Activated T-cell treated with anti-CD3 and anti-CD28 coated beads, Interleukin-2, amount 50 U/mL, for 48 hours (primary cell): Measurements from ENCODE around the gene PHLDB1.

Experiments used
- DNase-seq, 2 experiments: peaks; one replicate each; pipeline ENCODE4 v3.0.0-alpha.2; 2020

The PHLDB1 gene

DNA sequence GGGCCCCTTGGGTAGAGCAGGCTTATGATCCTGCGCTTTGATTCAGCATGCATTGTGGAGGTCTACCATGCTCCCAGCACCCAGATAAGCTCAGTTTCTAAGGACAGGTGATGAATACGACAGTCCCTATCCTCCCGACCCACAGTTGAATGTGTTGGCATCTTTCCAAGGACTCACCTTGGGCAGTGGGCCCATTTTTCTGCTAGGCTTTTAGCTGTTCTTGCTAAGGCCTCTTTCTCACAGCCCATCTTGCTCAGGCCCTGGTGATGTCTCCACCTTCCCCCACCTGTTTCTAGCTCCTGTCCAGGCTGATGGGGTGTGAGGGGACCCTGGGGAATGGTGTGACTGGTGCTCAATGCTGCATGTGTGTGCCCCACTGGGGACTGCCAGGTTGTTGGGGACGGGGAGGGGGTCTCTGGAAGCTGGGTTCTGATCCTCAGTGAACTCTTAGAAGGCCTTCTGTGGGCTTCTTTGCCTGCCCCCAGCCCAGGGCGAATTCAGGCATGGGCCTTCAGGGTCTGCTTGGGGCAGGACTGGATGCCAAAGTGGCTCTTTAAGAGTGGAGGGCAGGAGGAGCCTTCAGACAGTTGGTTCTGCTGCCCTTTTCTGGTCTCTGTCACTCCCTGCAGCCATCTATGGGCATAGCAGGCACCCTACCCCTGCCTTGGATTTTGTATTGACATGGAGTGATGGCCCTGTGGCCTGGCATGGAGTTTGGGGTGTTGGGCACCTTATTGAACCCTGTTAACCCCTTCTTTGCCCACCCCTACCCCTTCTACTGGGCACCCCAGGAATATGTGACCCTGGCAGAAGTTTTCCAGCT is 33.1 kb downstream of the PHLDB1 start:
- no peak for DNase-seq

DNA sequence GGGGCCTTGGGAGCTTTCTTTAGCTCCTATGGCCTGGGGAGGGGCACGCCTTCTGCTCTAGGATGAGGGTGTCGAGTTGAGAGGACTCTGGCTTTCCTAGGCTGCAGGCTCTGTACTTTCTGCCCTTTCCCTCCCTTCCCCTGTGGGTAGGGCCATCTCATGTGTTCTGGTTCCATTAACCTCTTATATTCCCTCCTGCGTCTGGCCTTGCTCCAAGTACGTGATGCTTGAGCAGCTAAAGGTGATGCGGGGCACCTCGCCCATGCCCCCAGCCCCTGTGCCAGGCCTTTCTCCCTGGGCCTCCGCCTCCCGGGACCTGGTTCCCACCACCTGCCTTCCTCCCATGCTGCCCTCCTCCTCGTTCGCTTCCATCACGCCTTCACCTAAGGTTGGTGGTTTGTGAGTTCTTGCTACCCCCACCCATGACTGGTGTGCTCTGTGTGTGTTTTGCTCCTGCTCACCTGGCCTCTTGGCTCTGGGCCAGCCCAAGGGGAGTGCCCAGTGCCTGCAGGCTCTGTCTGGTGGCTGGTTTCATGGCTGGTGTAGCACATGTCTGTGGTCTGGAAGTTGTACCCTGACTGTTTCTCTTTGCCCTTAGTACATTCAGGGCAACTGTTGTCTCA is 34.1 kb downstream of the PHLDB1 start:
- DNase-seq = no peak

DNA sequence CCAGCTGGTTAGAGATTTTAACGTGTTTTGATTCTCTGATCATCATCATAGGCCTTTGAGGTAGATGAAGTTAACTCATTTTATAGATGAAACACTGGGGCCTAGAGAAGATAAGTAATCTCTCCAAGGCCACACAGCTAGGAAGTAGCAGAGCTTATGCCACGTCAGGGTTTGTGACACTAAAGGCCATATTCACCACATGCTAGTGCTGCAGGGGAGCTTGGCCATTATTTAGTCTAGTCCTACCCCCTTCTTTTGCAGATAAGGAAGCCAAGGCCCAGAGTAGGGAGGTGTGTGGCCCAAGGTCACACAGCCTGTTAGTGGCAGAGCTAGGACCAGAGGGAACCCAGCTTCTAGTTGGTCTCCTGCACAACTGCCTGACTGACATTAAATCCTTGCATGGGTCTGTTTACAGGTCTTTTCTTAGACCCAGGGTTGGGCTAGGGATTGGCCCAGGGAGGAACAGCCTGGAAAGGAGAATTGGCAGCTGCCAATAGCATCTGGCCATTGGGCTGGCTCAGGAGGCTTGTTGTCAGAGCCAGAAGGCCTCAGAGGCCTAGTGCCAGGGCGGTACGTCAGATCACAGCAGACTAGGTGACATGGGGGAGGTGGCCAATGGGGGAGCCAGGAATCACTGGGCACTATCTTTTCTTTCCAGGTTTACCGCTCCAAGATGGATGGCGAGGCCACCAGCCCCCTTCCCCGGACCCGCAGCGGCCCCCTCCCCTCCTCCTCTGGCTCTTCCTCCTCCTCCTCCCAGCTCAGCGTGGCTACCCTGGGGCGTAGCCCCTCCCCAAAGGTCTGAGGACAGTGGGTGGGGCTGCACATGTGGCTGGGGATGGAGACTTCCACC is 36.0 kb downstream of the PHLDB1 start:
- DNase-seq = no peak

DNA sequence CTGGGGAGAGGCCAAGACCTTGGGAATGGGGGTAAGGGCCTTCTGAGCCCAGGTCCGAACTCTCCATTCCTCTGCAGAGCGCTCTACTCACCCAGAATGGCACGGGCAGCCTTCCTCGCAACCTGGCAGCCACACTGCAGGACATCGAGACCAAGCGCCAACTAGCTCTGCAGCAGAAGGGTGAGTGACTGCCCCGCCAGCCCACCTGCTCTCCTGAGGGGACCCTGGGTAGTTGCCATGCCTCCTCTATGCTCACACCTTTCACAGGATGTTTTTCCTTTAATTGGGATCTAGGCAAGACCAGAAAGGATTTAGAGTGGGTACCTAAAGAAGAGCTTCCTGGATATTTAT is 36.6 kb downstream of the PHLDB1 start:
- no peak for DNase-seq

DNA sequence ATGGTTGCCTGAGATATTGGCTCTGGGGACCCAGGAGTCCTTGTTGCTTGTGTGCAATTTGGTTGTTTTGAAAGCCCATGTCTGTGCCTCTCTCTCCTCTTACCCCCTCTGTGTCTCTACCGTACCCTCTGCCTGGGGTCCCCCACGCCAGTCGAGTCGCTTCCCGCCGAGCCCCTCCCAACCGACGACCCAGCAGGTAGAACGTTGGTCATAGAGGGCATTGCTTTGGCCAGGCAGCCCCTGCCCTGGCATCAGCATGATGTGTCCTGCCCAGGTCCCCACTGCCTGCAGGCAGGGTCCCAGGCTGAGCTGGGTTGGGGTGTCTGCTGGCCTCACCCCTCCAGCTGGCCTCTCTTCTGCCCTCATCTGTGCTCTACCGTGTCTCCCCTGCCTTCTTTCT is 37.1 kb downstream of the PHLDB1 start:
- no peak for DNase-seq

DNA sequence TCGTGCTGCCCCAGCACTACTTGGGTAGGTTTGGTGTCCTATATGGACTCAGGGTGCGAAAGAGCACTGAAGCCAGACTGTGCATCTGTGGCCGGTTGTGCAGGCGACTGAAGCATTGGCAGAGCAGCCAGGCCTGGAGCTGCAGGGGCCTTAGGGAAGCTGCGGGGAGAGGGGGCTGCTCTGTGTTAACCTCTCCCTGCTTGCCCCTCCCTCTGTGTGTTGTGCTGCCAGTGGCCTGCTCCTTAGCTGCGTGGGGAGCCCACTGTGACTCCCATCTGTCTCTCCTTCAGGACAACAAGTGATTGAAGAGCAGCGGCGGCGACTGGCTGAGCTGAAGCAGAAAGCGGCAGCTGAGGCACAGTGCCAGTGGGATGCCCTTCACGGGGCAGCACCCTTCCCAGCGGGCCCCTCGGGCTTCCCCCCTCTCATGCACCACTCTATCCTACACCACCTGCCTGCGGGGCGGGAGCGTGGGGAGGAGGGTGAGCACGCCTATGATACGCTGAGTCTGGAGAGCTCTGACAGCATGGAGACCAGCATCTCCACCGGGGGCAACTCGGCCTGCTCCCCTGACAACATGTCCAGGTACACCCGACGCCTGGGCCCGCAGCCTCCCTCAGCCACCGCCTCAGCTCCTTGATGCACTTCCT is 37.8 kb downstream of the PHLDB1 start:
- no peak for DNase-seq

DNA sequence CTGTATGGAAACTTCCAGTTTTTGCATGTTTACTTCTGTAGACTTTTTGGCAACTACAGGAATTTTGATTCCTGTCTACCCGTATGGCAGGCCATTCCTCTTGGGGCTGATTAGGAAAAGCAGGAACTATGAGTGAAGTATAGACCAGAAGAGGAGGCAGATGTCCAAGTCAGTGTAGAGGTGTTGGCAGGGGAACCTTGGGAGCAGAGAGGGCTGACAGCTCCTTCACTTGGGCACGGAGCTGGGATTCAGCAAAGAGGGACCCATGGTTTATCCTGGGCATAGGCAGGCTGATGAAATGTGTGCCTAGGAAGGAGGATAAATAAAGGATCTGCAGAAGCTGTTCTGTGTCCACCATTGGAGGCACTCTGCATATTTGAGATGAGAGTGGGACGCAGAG is 39.0 kb downstream of the PHLDB1 start:
- no peak for DNase-seq

DNA sequence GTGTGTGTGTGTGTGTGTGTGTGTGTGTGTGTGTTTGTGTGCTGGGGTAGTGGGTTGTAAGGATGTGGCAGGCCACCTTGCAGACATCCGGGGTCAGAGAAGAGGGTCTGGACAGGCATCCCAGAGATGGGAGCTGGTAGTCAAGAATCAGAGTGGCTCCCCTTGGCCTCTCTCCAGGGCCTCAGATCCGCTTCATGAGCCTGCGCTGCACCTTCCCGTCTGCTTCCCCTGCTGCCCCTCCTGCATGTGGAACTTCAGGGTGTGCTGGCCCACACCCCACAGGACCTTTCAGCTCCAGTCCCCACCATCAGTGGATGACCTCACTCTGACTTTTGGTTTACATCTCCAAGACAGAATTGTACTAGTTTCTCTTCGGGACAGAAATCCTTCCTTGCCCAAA is 40.9 kb downstream of the PHLDB1 start:
- DNase-seq = no peak

DNA sequence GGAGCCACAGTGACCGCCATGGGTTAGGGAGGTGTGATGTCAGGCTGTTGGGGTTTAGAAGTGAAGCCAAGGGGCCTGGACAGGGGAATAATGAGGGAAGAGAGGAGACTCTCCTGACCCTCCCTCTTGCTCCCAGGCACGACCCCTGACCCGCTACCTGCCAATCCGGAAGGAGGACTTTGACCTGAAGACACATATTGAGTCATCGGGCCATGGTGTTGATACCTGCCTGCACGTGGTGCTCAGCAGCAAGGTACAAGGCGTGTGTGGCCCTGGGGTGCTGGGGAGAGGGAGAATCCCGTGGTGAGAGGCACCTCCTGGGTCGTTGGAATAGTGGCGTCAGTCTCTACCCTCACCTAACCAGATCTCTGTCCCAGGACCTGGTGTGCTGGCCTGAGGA is 42.5 kb downstream of the PHLDB1 start:
- no peak for DNase-seq

DNA sequence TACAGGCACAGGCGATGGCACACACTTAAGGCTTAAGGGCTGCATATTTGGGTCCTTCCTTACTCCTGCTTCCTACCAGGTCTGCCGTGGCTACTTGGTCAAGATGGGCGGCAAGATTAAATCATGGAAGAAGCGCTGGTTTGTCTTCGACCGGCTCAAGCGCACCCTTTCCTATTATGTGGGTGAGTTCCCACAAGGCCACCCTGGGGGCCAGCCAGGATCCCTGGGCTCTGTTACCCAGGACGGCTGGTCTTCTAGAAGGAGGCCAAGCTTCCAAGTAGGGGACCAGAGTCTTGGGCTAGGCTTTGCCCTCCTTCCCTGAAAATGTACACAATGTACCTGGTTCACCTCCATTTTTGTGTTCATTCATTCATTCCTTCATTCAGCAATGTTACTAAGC is 43.0 kb downstream of the PHLDB1 start:
- no peak for DNase-seq

DNA sequence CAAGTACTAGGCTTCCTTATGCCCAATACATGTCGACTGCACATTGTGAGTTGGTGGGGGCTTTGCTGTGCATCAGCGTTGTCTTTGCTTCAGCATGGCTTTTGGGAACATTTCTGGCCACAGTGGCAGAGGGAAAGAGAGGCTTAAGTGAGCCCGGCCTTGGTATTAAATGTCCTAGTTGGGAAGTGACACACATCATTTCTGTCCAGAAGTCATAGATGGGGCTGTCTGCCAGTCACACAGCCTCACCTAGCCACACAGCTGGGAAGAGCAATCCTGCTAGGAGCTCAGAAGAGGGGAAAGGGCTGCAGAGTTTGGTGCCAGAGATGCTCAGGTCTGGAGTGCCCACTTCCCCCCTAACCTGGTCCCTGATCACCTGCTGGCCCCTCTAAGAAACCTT is 44.4 kb downstream of the PHLDB1 start:
- DNase-seq = no peak

DNA sequence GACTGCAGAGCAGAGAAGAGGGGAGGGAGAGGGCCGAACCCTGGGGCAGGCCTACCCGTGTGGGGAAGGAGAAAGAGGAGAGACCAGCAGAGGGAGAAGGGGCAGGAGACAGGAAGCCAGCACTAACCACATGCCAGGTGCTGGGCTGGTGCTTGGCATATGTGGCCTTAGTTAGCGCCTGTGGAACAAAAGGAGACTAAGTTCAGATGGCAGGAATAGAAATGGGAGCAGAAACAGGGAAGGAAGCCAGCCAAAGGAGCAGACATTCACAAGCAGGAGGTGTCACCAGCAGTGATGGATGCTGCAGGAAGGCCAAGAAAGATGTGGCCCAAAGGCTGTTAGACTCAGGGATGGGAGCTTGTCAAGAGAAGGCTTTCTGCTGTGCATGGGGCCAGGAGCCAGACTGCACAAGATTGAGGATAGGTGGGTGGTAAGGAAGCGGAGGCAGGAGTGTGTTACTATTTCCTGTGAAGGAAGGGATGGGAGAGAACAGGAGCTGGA is 45.3 kb downstream of the PHLDB1 start:
- no peak for DNase-seq

DNA sequence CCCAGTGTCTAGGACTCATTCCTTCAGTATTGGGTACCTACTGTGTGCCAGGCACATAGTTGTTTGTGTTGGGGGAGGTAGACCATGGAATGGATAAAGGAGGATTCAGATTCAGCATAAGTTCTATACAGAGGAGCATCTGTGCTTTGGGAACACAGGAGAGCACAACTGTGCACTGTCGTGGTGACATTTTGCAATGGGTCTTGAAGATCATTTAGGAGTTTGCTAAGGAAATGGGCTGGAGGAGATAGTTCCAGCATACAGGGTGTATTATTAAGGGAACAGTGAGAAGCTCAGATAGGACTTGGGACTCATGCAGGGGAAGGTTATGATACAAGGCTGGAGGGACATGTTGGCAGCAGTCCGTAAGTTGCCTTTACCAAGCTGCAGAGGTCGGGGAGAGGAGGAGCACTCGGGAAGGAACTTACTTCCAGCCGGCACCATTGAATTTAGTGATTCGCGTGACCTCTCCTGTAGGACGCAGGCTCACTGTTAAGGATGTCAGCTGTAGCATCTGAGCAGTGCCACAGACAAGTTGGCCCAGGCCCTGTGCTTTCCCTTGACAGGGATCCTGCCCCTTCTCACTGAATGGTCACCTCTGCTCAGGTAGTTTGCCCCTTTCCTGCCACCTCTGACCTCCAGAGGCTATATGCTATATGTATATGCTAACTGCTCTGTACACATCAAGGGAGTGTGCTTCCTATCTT is 46.4 kb downstream of the PHLDB1 start:
- no peak for DNase-seq

DNA sequence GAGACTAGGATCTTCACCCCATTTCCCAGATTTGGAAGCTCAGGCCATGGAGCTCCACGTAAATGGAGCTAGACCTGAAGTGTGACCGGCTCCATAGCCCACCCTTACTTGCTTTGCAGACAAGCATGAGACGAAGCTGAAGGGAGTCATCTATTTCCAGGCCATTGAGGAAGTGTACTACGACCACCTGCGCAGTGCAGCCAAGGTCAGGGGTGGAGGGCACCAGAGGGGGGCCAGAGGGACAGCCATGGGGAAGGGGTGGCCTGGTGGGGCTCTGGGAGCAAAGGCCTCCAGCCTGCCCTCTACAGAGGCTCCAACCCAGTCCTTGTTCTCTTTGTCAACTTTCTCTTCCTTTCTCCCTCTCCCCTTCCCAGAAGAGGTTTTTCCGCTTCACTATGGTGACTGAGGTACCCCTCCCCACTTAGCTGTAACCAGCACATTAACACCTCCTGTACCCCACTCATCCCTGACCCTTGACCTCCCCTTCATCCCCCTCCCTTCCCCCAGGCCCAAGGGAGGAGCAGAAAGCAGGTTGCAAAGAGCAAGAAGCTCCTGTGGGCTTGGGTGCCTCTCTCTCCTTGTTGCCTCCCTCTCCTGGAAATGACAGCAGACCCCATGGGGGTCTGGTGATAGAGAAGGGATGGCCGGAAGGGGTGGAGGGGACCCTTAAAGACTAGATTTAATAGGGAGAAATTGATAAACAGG is 48.2 kb downstream of the PHLDB1 start:
- DNase-seq = no peak

DNA sequence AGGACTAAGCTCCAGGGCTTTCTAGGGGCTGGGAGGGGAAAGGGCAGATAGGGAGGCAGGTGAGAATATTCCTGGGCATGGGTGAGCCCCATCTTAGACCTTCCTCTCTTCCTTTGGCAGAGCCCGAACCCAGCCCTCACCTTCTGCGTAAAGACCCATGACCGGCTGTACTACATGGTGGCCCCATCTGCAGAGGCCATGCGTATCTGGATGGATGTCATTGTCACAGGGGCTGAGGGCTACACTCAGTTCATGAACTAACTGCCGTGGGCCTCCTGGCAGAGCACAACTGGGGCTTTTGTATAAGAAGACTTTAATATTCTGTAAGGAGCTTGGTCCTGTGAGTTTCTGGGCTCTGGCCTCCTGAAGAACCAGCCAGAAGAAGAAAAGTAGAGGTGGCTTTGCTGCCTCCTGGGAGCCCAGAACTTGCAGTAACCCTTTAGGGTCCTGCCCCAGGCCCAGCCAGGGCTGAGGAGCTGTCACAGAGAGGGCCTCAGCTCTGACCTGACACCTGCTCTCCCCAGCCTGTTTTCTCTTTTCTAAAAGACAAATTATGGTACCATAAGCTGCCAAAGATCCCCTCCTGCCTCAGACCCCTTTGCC is 49.2 kb downstream of the PHLDB1 start:
- DNase-seq = no peak

DNA sequence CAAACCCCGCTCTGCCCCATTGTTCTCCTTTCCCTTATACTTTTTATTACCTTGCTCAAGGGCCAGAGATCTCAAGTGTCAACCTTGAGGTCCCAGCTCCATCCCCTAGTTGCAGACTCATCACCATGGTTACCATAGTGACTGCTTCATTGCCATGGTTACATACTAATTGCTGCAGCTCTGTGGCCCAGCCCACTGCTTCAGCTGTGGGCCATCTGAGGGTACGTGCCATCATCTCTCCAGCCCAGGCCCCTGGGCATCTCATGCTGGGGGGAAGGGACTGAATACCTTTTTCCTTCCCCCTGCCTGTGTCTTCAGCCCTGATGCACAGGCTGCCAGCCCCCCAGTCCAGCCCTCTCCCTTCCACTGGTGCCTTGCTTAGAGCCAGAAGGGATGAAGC is 49.8 kb downstream of the PHLDB1 start:
- DNase-seq = no peak

DNA sequence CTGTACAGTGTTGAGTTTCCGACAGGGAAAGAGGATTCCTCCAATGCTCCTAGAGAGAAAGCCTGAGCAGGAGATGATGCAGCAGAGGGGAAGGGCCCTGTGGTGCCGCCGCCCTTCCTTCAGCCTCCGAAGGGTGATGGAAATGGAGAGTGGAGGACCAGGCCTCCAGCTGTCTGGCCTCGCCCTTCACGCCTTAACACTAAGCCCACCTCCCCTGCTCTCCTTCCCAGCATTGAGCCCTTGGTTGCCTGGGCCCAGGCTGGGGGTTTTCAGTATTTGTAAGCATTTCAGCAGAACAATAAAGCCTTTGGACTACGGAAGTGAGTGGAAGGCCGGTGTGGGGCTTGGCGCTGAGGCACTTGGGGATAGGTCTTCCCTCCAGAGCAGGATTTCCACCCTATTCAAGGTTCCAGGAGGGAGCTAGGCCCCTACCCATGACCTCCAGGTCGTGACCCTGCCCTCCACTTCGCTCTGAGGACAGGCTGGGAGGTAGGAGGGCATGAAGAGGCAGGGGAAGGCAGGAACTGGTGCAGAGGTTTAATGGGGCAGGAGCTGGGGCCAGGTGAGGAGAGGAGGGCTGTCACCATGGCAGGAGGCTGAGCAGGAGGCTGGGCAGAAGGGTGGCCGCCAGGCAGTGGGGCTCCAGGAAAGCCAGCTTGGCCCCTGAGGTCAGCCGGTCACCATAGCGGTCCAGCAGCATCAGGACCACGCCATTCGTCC is 50.5 kb downstream of the PHLDB1 start:
- no peak for DNase-seq

DNA sequence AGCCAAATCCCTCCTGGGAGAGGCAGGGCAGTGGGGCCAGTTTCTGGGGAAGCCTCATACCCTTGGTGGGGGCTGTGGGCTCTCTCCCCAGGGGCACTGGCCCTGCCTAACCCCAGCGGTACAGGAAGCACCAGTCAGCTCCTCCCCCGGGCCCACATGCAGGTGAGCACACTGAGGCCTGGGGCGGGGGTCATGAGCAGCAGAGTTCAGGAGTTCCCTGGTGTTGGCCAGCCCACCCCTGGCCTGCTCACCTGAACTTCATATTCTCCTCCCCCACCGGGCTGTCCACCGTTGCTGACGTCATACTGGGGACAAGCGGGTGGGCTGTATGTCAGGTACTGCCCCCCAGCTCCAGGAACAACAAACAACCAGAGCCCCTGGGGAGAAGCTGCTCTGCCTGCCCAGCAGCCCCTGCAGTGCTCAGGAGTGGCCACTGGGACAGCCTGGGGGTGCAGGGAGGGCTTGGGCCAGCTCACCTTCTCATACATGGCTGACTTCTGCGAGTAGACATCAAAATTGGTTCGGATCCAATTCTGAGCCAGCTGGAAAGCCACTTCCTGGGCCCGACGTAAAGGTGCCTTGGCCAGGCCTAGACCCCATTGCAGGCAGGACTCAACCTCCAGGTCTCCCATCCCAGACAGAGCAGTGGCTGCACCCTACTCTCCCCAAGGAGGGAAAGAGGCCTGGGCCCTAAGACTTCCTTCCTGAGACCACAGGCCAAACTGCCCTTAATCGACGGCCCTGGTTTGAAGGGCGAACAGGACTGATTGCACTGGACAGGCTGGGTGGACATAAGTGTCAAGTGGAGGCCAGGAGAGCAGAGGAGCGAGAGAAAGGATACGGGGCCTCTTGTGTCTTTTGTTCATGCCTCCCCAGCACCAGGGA is 51.3 kb downstream of the PHLDB1 start:
- DNase-seq = no peak

DNA sequence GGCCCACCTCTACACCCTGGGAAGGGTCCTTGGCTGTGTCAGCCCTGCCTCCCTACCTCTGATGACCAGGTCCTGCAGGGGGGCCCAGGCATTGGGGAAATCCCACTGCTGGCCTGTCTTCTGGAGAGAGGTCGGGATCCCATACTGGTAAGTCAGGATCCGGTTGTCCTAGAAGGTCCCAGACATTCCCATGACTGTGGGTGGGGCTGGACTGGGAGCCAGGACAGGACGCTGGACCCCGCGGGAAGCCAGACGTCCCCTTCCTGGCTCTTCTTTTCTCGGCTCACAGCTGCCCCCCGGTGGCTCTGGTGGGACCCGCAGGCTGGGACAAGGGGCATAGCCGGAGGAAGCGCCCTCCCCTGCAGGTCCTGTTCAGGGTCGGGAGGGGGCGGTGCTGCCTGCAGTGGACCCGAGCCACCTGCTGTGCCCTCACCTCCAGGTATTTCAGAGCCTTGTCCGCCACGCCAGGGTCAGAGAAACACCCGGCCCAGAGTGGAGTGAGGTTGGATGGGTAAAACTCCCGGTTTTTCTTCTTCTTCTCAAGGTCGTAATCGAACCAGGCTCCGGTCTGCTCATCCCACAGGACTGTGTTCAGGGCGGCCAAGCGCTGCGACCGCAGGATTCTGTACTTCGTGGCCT is 52.0 kb downstream of the PHLDB1 start:
- DNase-seq = peak; percentile 97 to 99
